GM19193 (cell line): ENCODE measurements around the gene PICK1.

ENCODE experiments used
- POLR2A ChIP-seq: IDR thresholded peaks from 4 replicates; pipeline ENCODE4 v1.6.1; 2011; ENCODE audit not compliant: insufficient read depth, insufficient read length; ENCODE audit errors: extremely low read depth

The PICK1 gene

GRCh38 chr22:38107692-38108515 is 50.7 kb downstream of the PICK1 start:
- TF ChIP-seq POLR2A, result no peak

- TF ChIP-seq POLR2A, result no peak
These were observed 51.5 kb downstream of the PICK1 start for GRCh38 chr22:38108561-38109319.

DNA sequence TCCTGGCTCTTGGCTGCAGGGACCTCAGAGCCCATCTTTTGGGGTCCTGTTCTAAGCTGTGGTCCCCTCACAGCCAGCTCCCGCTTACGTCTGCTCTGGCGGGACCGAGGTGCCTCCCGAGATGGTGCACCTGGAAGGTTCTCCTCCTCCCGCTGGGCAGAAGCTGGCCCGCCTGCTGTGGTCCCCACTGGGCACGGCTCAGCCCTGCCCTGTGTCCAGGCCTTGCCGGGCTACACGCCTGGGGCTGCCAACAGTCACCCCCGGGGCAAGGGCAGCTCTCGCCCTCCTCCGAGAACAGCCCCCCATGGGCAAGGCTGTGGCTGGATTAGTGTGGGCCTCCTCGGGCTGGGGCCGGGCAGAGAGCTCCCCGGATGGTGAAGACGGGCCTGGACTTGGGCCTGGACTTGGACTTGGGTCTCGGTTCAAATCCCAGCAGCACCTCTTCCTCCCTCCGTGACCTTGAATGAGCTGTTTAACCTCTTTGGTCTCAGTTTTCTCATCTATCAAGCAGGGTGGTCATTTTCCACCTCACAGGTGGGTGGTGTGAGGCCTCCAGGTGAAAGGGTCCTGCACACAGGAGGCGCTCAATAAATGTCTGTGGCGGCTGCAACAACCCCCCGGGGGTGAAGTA is 52.3 kb downstream of the PICK1 start:
- TF ChIP-seq POLR2A, result no peak

DNA sequence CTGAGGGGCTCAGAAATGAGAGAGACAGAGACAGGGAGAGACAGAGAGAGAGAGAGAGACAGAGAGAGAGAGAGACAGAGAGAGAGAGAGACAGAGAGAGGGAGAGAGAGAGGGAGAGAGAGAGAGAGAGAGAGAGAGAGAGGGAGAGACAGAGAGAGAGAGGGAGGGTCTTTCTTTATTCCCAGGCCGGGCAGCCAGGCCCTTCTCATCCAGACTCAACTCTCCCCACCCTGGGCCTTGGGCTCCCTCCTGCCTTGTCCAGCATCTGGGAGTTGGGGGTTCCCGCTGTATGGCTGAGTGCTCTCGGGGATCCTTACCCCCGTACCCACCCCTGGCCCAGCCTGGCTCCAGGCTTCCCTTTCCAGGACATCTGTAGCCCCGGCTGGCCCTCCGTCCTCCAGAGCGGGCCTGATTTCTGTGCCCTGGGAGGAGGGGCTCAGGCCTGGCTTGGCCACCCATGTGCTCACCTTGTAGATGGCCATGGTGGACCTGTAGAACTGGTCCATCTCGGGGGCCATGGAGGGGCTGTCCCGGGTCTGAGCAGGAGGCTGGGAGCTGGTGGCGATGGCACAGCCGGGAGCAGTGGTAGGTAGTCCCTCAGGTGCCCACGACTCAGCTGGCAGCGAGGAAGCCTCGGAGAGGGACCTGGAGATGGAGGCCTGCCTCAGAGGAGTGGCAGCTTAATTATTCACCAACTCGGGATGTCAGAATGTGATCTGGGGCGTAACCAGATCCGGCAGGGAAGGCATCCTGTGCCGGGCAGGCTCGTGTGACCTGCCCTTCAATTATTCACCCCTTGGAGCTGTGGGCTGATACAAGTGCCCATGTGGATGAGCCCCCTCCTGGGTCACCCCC is 53.0 kb downstream of the PICK1 start, which contains the start of gene BAIAP2L2:
Gene BAIAP2L2 (minus strand): TSS at position 677 of the 855 bp plus-strand sequence. CDS start 159 bp downstream, at position 518.
- no peak for TF ChIP-seq POLR2A

DNA sequence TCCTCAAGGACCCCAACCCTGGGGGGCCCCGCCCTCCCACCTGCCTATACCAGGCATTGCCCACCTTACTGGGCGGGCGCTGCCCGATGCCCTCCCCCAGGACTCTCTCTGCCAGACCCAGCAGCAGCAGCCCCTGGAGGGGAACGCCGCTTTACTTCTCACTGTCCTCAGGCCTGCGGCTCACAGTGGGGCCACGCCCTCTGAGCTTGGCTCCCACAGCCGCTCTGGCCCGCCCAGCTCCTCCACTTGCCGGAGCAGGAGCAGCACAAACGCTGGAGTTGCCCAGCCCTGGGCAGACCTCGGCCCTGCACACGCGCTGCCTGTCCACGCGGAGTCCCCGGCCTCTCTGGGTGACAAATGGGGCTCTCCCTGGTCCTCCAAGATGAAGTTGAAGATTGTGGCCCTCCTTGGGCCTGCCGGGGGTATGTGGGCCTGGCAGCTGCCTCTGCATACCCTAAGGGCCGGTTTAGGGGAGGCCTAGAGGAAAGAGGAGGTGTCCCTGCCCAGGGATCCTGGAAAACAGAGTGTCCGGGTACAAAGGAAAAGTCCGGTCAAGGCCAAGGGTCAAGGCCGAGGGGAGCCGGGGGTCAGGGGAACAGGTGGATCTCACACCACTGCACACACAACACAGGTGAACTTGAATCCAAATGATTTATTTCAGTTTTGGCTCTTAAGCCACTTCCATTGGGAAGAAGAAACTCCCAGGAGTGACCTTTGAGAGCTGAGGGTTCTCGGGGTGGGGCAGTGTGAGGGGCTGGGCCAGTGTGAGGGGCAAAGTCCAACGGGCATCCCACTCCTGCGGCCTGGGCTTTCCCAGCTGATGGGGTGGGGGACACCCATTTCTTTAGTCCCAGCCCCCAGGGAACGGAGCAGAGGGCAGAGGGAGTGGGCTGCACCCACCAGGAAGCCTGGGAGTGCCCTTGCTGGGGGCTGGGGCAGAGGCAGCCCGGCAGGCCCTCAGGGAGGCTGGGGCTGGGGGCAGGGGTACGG is 54.0 kb downstream of the PICK1 start:
- no peak for TF ChIP-seq POLR2A

- TF ChIP-seq POLR2A, result no peak
These were observed 54.7 kb downstream of the PICK1 start for GRCh38 chr22:38111925-38112355.

GRCh38 chr22:38112381-38112780 is 55.2 kb downstream of the PICK1 start:
- TF ChIP-seq POLR2A, result no peak

- no peak for TF ChIP-seq POLR2A
These were observed 57.5 kb downstream of the PICK1 start for GRCh38 chr22:38114484-38115398.

- no peak for TF ChIP-seq POLR2A
These were observed 58.4 kb downstream of the PICK1 start for GRCh38 chr22:38115423-38116205.

GRCh38 chr22:38118182-38118581 is 61.0 kb downstream of the PICK1 start:
- no peak for TF ChIP-seq POLR2A

- no peak for TF ChIP-seq POLR2A
These were observed 63.3 kb downstream of the PICK1 start for GRCh38 chr22:38120359-38121110.

GRCh38 chr22:38122616-38123015 is 65.4 kb downstream of the PICK1 start:
- no peak for TF ChIP-seq POLR2A
